Vagina (tissue), 2 donors: ENCODE results near the gene STARD13.

ENCODE experiments used
- CTCF ChIP-seq, 3 experiments: fragments of 450-650 bp in 2 of 3; fragments of 200-600 bp in 1 of 3; sonication (generic) in 1 of 3; IDR thresholded peaks; one replicate each; pipeline ENCODE4 v1.5.1; 2017 to 2019; ENCODE audit warnings: antibody characterized with exemption in 3 of 3, mild to moderate bottlenecking in 2 of 3, moderate library complexity in 2 of 3
- POLR2A ChIP-seq, 2 donors: fragments of 450-650 bp; IDR thresholded peaks; one replicate each; pipeline ENCODE4 v1.6.1; 2017; ENCODE audit warnings: antibody characterized with exemption in 2 of 2, mild to moderate bottlenecking in 2 of 2, moderate library complexity in 2 of 2
- POLR2AphosphoS5 ChIP-seq, 2 donors: sonication (generic); formaldehyde crosslinking; IDR thresholded peaks; one replicate each; pipeline ENCODE4 v1.9.0; 2017; ENCODE audit warnings: antibody characterized with exemption in 2 of 2, mild to moderate bottlenecking in 2 of 2, low read depth in 1 of 2; ENCODE audit not compliant: insufficient read depth in 1 of 2

GRCh38 chr13:33263976-33264619 lies 21.5 kb downstream of the STARD13 start:
- TF ChIP-seq CTCF (IDR thresholded peaks at IDR 0.05) = no peak
- no peak for TF ChIP-seq POLR2AphosphoS5 (IDR thresholded peaks at IDR 0.05; ENCODE audit: insufficient read depth in 1 of 2, low read depth in 1 of 2)
- TF ChIP-seq POLR2A (IDR thresholded peaks at IDR 0.05) = no peak
